GM18502 (cell line): ENCODE results near the gene ESM1.
A peak's percentile ranks its signal among the peaks of the same experiment; 100 is the strongest.

Experiments used
- ATAC-seq: cut with Tn5 transposase; IDR thresholded peaks from one replicate; pipeline ENCODE4 v1.9.1; 2021; ENCODE audit warnings: mild to moderate bottlenecking; ENCODE audit not compliant: unreplicated experiment, poor library complexity

The ESM1 gene

GRCh38 chr5:54988218-54988617, 2.8 kb upstream of the ESM1 start:
- no peak for ATAC-seq

GRCh38 chr5:54986269-54986654, 869 bp upstream of the ESM1 start:
- no peak for ATAC-seq

DNA sequence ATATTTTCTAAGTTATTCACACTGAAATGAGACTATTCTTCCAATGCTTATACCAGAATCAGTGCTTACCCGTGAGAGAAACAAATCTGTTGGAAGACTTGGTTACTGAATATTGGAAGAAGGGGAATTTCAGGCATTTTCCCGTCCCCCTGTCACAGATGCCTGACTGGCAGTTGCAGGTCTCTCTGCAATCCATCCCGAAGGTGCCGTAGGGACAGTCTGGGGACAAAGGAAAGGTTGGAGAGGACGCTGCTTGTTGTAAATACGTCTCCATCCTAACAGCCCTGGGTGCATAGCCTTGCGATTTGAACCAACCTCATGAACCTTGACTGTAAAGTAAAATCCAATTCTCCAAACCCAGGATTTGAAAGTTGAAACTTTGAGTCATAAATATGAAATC, 3.5 kb downstream of the ESM1 start:
- ATAC-seq, result no peak

DNA sequence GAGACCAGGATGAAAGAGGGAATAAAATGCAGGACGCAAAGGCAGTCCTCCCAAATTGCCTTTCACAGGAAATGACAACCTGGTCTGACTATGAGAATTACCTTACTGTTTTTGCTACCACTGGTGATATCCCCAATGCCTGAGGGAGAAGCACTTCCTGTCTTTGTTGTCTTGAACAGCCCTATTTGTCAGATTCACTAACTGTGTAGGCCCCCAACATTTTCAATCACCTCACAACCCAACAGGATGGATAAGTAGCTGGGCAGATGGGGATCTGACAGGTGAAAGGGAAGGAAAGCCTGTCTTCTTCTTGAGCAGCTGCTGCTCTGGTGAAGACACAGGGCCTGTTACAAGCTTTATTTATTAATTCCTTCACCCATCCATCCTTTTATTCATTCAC, 9.7 kb downstream of the ESM1 start:
- ATAC-seq, result no peak

- no peak for ATAC-seq
These were observed 15.3 kb downstream of the ESM1 start for GRCh38 chr5:54969856-54970828.

- no peak for ATAC-seq
These were observed 16.2 kb downstream of the ESM1 start for GRCh38 chr5:54969242-54969641.

DNA sequence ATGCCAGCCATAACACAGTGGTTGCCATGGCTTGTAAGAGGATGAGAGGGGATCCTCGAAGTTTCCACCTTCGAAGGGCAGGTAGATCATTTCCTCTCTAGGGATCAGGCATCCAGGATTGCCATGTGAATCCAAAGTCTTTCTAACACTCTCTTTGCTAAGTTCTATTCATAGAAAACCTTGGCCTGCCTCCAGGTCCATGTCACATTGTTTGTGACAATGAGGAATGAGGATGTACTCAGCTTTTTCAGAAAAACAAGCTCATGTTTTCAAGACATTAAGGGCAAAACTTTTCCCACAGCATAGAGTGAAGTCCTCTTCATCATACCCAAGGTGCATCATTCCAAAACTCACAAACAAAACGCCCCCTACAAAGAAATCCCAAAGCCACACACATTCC, 19.6 kb downstream of the ESM1 start:
- ATAC-seq, result no peak

GRCh38 chr5:54964405-54964804, 21.0 kb downstream of the ESM1 start:
- ATAC-seq, result no peak

DNA sequence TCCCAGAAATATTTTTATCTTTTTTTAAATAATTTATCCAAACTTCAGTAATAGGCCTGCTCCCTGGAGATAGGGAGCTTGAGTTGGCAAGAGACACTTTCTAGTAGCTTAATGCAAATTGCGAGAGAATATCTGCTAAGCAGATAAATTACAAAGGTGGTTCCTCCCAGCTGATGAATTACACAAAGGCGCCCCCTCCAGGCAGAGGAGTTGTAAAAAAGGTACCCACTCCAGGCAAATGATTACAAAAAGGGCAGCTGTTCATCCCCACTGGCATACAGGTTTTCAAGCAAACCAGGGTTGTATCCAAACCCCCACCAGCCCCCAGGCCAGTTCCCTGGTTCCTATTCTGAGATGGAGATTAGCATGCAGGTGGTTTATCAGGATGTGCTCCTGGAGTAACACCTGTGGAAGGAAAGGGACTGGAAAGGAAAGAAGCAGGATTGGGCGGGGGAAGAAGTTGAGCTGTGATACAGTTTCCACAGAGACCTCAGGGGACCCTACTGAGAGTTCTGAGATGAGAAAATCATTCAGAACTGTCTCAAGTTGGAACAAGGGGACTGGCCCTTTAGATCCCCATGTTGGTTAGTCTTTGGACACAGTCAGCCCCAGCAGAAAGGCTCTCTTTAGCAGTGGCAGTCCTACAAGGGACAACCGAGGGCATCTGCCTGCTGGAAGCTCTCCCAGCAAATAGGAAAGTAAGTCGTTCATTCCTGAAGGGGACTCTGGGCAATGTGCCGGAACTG, 25.5 kb downstream of the ESM1 start:
- no peak for ATAC-seq

- ATAC-seq, result no peak
These were observed 28.5 kb downstream of the ESM1 start for GRCh38 chr5:54956922-54957321.

DNA sequence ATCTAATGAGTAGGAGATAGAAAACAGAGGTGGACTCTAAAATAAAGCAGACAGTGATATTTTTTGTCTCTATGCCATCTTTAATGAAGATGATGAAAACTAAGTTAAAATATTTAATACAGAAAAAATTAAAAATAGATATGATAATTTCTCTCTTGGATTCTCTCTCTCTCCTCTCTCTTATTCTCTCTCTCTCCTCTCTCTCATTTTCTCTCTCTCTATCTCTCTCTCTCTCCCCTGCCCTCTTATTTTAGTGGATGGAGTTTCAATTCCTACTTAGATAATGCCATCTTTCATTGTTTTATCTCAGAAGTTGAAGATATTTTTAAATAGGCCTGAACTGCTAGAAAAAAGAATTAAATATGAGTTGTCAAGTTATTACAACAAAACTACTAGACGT, 38.2 kb downstream of the ESM1 start:
- ATAC-seq, result no peak

DNA sequence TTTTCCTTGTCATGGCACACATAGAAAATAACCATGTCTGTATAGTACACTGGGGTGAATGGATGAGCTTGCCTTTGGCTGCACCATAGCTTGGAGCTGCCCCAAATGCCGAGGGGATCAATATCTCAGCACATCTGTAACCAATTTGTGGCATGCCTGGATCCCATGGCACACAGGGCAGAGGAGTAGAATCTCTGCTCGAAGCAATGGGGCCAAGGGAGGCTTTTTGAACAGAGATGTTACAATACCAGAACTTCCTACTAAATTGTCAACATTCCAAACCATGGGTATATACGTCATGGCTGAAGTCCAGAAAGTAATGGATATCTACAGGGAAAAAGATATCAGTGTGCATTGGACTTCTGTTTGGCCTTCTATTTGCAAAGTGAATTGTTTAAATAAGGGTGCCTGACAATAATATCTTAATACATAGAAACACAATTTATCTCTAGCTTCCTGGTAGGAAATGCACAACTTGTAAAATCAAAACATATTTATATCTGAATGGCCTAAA, 39.0 kb downstream of the ESM1 start:
- ATAC-seq, result no peak

GRCh38 chr5:54944364-54944763, 41.0 kb downstream of the ESM1 start:
- peak; percentile 56 for ATAC-seq

DNA sequence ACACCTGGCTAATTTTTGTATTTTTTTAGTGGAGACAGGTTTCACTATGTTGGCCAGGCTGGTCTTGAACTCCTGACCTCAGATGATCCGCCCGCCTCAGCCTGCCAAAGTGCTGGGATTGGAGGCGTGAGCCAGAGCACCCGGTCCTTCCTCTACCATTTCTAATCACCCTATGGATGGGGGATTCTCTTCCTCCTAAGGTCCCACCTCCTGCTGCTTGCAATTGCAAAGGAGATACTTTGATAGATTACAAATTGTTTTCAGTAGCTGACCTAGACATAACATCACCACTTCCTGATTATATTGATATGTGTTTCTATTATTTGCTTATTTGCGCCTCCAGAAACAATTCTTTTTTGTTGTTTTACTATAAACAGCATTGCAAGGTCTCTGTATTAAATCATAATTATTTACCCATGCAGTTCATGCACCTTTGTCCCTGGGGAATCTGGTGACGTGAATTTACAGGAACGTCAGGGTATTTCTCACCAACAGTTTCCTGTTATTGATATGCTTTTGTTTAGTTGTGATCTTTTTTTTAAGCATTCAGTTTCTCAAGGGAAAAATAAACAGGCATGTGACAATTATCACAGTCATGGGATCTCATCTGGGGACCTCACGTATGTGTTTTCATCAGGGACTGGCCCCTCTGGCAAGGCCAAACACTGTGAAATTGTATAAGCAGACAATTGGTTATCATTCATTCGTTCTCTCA, 43.2 kb downstream of the ESM1 start:
- no peak for ATAC-seq

- ATAC-seq, result no peak
These were observed 49.2 kb downstream of the ESM1 start for GRCh38 chr5:54936201-54936600.

GRCh38 chr5:54932789-54933188, 52.6 kb downstream of the ESM1 start:
- no peak for ATAC-seq

DNA sequence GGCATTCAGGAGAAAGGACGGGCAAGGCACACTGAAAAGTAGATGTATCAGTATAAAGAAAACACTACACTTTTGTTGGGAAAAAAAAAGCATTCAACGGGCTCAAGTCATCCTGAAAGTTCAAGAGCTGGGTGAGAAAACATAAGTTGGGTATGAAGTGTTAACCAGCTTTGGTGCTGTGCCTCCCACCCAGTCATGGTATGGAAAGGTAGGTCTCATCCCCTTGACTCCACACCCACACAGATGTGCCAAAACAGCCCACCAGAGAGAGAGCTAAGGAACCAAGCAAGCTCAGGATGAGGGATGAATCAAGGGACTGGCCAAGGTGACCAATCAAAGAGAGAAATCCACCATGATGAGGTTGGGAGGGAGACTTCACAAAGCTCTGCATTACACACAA, 54.7 kb downstream of the ESM1 start:
- no peak for ATAC-seq
